ENCODE measurements around the gene STX17. TPM values are rescaled to one million over a fixed set of nuclear protein-coding genes. Genes with fewer than 3 reads are reported as not detected.

The STX17 gene
- total RNA-seq, 1 experiment from 2014 or later: 24.6 TPM

DNA sequence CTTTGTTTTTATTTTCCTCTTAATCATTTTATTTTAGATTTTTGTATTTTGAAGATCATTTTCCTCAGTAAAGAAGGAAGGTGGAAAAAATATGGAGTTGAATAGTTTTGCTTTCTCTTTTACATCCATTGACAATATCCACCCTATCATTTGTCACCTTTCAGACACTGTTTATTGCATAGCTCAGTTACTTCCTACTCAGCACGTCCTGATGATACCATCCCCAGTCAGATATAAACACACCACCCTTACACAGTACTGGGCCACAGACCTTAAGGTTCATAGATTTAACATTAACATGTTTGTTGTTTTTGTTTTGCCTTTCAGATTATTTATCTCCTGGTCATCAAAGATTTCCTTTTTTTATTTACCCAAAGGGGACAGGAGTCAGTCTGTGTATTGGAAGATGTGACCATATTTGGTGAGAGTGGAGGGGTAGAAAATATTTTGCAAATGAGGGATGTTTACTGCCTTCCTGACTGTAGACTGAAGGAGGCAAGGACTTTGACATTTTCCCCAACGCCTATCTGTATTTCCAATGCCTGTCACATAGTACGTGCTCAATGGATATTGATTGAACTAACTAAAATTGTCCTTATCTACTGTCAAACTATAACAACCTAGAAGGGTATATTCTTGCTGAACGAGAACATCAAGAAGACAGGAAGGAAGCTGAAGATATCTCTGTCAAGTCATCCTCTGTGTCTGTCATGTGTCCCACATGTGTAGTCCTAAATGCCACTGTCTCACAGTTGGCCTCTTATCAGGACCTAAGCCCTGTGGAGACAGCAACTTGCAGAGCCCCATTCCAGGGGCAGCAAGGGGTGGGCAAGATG, 15.6 kb downstream of the STX17 start:
- ATAC-seq (no peak), DNase-seq (ENCODE audit: low read depth, low spot score) (no peak)
- H3K36me3 ChIP-seq (ENCODE audit: control insufficient read depth in 1 of 2, insufficient read depth in 2 of 2, low read length in 2 of 2): peaks cover 13 to 19% of the 10 kb centered on the region in 2 experiments; a peak in 3 of 4 replicates
- no peaks in the 10 kb centered on the region for H4K20me1 ChIP-seq (ENCODE audit: insufficient read depth)
- peaks cover 0 to 6% of the 10 kb centered on the region in 2 experiments; a peak in 2 of 4 replicates for H3K9me3 ChIP-seq (ENCODE audit: control insufficient read depth in 1 of 2, insufficient read depth in 1 of 2, low read depth in 1 of 2, low read length in 2 of 2)
- H3K27me3 ChIP-seq (ENCODE audit: insufficient read depth, low read length): no peaks in the 10 kb centered on the region
- intact Hi-C loops (cut with micrococcal nuclease): no loop called here
- POLR2A ChIA-PET: no interaction called here
- TF ChIP-seq POLR2A (IDR thresholded peaks at IDR 0.05; ENCODE audit: borderline replicate concordance, extremely low read depth, insufficient read depth, insufficient read length) (no peak), TCF7L2 (IDR thresholded peaks at IDR 0.05; ENCODE audit: borderline replicate concordance, extremely low read depth, insufficient read depth, insufficient read length) (no peak), POLR2AphosphoS5 (IDR thresholded peaks at IDR 0.05; ENCODE audit: low read depth, low read length) (no peak), RAD21 (IDR thresholded peaks at IDR 0.05; ENCODE audit: low read depth) (no peak), EGR1 (IDR thresholded peaks at IDR 0.05; ENCODE audit: low read depth) (no peak), SP1 (IDR thresholded peaks at IDR 0.05; ENCODE audit: low read depth) (no peak), CEBPB (IDR thresholded peaks at IDR 0.05; ENCODE audit: low read depth) (no peak), ZFX (IDR thresholded peaks at IDR 0.05) (no peak), SIN3A (IDR thresholded peaks at IDR 0.05; ENCODE audit: low read depth) (no peak), JUND (IDR thresholded peaks at IDR 0.05) (no peak), SRF (IDR thresholded peaks at IDR 0.05; ENCODE audit: low read depth) (no peak), YY1 (IDR thresholded peaks at IDR 0.05; ENCODE audit: extremely low read depth, insufficient replicate concordance, low read depth, low read length) (no peak), EZH2 (IDR thresholded peaks at IDR 0.05) (no peak), CBX3 (IDR thresholded peaks at IDR 0.05; ENCODE audit: low read depth) (no peak), EZH2phosphoT487 (IDR thresholded peaks at IDR 0.05; ENCODE audit: borderline replicate concordance) (no peak), ELF1 (IDR thresholded peaks at IDR 0.05; ENCODE audit: borderline replicate concordance, low read depth) (no peak)
- TF ChIP-seq, protein P1, sequence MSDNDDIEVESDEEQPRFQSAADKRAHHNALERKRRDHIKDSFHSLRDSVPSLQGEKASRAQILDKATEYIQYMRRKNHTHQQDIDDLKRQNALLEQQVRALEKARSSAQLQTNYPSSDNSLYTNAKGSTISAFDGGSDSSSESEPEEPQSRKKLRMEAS (IDR thresholded peaks at IDR 0.05): no peak
- TF ChIP-seq, protein P2, sequence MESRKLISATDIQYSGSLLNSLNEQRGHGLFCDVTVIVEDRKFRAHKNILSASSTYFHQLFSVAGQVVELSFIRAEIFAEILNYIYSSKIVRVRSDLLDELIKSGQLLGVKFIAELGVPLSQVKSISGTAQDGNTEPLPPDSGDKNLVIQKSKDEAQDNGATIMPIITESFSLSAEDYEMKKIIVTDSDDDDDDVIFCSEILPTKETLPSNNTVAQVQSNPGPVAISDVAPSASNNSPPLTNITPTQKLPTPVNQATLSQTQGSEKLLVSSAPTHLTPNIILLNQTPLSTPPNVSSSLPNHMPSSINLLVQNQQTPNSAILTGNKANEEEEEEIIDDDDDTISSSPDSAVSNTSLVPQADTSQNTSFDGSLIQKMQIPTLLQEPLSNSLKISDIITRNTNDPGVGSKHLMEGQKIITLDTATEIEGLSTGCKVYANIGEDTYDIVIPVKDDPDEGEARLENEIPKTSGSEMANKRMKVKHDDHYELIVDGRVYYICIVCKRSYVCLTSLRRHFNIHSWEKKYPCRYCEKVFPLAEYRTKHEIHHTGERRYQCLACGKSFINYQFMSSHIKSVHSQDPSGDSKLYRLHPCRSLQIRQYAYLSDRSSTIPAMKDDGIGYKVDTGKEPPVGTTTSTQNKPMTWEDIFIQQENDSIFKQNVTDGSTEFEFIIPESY (IDR thresholded peaks at IDR 0.05; ENCODE audit: extremely low read depth, insufficient replicate concordance, low read length): no peak
- TF ChIP-seq, protein P3, sequence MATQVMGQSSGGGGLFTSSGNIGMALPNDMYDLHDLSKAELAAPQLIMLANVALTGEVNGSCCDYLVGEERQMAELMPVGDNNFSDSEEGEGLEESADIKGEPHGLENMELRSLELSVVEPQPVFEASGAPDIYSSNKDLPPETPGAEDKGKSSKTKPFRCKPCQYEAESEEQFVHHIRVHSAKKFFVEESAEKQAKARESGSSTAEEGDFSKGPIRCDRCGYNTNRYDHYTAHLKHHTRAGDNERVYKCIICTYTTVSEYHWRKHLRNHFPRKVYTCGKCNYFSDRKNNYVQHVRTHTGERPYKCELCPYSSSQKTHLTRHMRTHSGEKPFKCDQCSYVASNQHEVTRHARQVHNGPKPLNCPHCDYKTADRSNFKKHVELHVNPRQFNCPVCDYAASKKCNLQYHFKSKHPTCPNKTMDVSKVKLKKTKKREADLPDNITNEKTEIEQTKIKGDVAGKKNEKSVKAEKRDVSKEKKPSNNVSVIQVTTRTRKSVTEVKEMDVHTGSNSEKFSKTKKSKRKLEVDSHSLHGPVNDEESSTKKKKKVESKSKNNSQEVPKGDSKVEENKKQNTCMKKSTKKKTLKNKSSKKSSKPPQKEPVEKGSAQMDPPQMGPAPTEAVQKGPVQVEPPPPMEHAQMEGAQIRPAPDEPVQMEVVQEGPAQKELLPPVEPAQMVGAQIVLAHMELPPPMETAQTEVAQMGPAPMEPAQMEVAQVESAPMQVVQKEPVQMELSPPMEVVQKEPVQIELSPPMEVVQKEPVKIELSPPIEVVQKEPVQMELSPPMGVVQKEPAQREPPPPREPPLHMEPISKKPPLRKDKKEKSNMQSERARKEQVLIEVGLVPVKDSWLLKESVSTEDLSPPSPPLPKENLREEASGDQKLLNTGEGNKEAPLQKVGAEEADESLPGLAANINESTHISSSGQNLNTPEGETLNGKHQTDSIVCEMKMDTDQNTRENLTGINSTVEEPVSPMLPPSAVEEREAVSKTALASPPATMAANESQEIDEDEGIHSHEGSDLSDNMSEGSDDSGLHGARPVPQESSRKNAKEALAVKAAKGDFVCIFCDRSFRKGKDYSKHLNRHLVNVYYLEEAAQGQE (IDR thresholded peaks at IDR 0.05; ENCODE audit: low read depth): no peak
- CTCF ChIA-PET: no interaction called here
- no peak overlapping the region for H3K27ac ChIP-seq (ENCODE audit: low read depth, low read length)
- H3K79me2 ChIP-seq (ENCODE audit: insufficient read depth, low read length): no peaks in the 10 kb centered on the region
- RAD21 ChIA-PET (ENCODE audit: low non-redundant PET in 1 of 2, low total read pairs in 2 of 2, uncharacterized antibody in 2 of 2, unreplicated experiment in 2 of 2): no interaction called here
- no TSS peak for BruUV-seq (replicated peaks)
- H3K4me1 ChIP-seq (ENCODE audit: control insufficient read depth in 1 of 2, insufficient read depth in 2 of 2, low read length in 2 of 2): no peaks in the 10 kb centered on the region
- H3K9ac ChIP-seq (ENCODE audit: low read length): no peak overlapping the region
- no peak overlapping the region for H2AFZ ChIP-seq (ENCODE audit: low read depth, low read length, poor library complexity, severe bottlenecking)
- no peaks in the 10 kb centered on the region for H3K9me2 ChIP-seq (ENCODE audit: insufficient read depth)
- no peak overlapping the region for H3K4me2 ChIP-seq (ENCODE audit: low read length)
- H3K4me3 ChIP-seq (replicated peaks in 1 of 2; ENCODE audit: low read depth in 1 of 2, low read length in 2 of 2): no peak overlapping the region
